Measurements from ENCODE around the gene RASD1. TPM values are rescaled to one million over a fixed set of nuclear protein-coding genes. Genes with fewer than 3 reads are reported as not detected.

RASD1 gene
- total and polyA plus RNA-seq, 2 experiments from 2014 or later, result 23.5 to 46.9 TPM

DNA sequence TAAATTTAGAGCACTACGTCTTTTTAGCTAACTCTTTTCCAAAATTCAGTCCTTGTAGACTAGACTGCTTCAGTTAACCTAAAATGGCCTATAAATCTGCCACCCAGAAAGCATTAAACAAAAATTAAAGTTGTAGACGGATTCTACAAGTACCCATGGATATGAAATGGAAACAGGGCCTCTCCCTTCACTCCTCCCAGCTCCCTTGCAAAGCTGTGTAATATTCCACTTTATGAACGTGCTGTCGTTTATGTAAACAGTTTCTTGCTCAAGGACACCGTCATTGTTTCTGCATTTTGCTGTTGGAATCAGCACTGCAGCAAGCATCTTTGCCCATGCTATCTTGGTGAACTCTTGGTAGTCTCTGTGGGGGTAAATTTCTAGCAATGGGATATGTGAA is 14.3 kb downstream of the RASD1 start:
- Histone ChIP-seq H3K27me3 (no peaks in the 10 kb centered on the region), H3K79me2 (peaks cover 88% of the 10 kb centered on the region), H3K36me3 (replicated peaks; ENCODE audit: insufficient read depth, low read depth) (no peaks in the 10 kb centered on the region), H3K27ac (no peak overlapping the region), H3K9me2 (replicated peaks; ENCODE audit: insufficient read depth) (no peaks in the 10 kb centered on the region), H3K4me3 (no peak overlapping the region), H3K9me3 (ENCODE audit: low read depth) (no peaks in the 10 kb centered on the region), H4K20me1 (ENCODE audit: insufficient read depth, poor library complexity, severe bottlenecking) (peaks cover 7% of the 10 kb centered on the region), H3K4me1 (ENCODE audit: insufficient read depth) (peaks cover 9% of the 10 kb centered on the region), H3K4me2 (no peak overlapping the region), H2AFZ (no peak overlapping the region)
- no peak for DNase-seq (ENCODE audit: low spot score)
- WGBS (ENCODE audit: low lambda C conversion rate, missing lambda C conversion rate), result 88% methylated on average over 5 of the region's 5 CpGs
- TF ChIP-seq EZH2 (IDR thresholded peaks at IDR 0.05; ENCODE audit: borderline replicate concordance) (no peak), CTCF (IDR thresholded peaks at IDR 0.05; ENCODE audit: poor library complexity) (no peak), EZH2phosphoT487 (IDR thresholded peaks at IDR 0.05; ENCODE audit: low read depth, severe bottlenecking, unreplicated experiment) (no peak)

DNA sequence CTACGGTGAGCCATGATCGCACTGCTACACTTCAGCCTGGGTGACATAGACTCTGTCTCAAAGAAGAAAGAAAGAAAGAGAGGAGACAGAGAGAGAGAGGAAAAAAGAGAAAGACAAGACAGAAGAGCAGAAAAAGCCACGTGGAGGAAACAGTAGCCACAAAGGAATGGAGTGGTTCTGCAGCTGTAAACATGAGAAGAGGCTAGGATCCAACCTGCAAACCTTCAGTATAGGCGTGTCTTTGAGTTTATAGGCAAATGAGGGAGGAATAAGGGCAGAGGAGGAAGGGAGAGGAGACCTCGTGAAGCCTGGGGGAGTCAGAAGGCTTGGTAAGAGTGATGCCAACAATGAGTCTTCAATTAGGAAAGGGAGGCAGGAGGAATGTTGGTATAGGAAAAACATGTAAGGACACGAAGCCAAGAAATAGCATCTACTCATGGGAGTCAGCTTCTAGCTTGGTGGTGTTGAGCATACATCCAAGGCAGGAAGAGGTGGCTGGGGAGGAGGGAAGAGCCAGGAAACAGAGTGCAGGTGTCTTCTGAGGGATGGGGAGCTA is 15.5 kb downstream of the RASD1 start:
- no peak overlapping the region for H3K27ac ChIP-seq
- no peak overlapping the region for H3K4me2 ChIP-seq
- no peaks in the 10 kb centered on the region for H3K36me3 ChIP-seq (replicated peaks; ENCODE audit: insufficient read depth, low read depth)
- no peak for TF ChIP-seq CTCF (IDR thresholded peaks at IDR 0.05; ENCODE audit: poor library complexity)
- H3K9me3 ChIP-seq (ENCODE audit: low read depth), result no peaks in the 10 kb centered on the region
- 92% methylated on average over 6 of the region's 6 CpGs for WGBS (ENCODE audit: low lambda C conversion rate, missing lambda C conversion rate)
- H2AFZ ChIP-seq, result no peak overlapping the region
- H3K4me3 ChIP-seq, result no peak overlapping the region
- no peaks in the 10 kb centered on the region for H3K27me3 ChIP-seq
- peaks cover 7% of the 10 kb centered on the region for H4K20me1 ChIP-seq (ENCODE audit: insufficient read depth, poor library complexity, severe bottlenecking)
- peaks cover 86% of the 10 kb centered on the region for H3K79me2 ChIP-seq
- H3K4me1 ChIP-seq (ENCODE audit: insufficient read depth), result peaks cover 9% of the 10 kb centered on the region
- no peaks in the 10 kb centered on the region for H3K9me2 ChIP-seq (replicated peaks; ENCODE audit: insufficient read depth)
- DNase-seq (ENCODE audit: low spot score), result no peak

DNA sequence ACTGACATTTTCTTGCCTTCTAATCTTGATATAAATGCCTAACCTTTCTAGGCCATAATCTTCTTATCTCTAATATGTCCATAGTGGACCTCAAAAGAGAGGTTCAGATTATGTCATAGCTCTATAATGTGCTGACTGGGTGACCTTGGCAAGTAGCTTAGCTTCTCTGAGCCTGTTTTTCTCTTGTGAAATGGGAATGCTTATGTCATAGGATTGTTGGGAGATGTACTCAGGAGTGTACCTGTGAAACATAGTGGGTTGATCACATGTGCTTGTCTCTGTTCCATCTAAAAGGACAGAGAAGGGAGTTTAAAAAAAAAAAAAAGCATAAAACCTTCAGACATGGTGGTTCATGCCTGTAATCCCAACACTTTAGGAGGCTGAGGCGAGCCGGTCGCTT is 17.0 kb downstream of the RASD1 start:
- Histone ChIP-seq H3K27ac (peak overlapping the region; percentile 98), H3K36me3 (replicated peaks; ENCODE audit: insufficient read depth, low read depth) (no peaks in the 10 kb centered on the region), H3K27me3 (no peaks in the 10 kb centered on the region), H3K9me3 (ENCODE audit: low read depth) (no peaks in the 10 kb centered on the region), H2AFZ (no peak overlapping the region), H3K4me1 (ENCODE audit: insufficient read depth) (peaks cover 9% of the 10 kb centered on the region), H4K20me1 (ENCODE audit: insufficient read depth, poor library complexity, severe bottlenecking) (peaks cover 7% of the 10 kb centered on the region), H3K4me3 (no peak overlapping the region), H3K9me2 (replicated peaks; ENCODE audit: insufficient read depth) (no peaks in the 10 kb centered on the region), H3K4me2 (peak overlapping the region; percentile 88), H3K79me2 (peaks cover 72% of the 10 kb centered on the region)
- 97% methylated on average over 3 of the region's 3 CpGs for WGBS (ENCODE audit: low lambda C conversion rate, missing lambda C conversion rate)
- DNase-seq (ENCODE audit: low spot score), result no peak
- TF ChIP-seq EZH2 (IDR thresholded peaks at IDR 0.05; ENCODE audit: borderline replicate concordance) (no peak), EZH2phosphoT487 (IDR thresholded peaks at IDR 0.05; ENCODE audit: low read depth, severe bottlenecking, unreplicated experiment) (no peak), CTCF (IDR thresholded peaks at IDR 0.05; ENCODE audit: poor library complexity) (no peak)
